Lung microvascular endothelial cell (primary cell): Measurements from ENCODE around the gene ZMAT1. TPM values are rescaled to one million over a fixed set of nuclear protein-coding genes. Genes with fewer than 3 reads are reported as not detected.
A peak's percentile ranks its signal among the peaks of the same experiment; 100 is the strongest.
"Not testable (repeated sequence)": the region's sequence is repeated elsewhere in the genome, so short reads cannot be mapped to it uniquely, and the experiment has no call there.

Experiments
- DNase-seq, 2 donors: peaks; one replicate each; pipeline versions ENCODE4 v3.0.0 to v3.0.0-alpha.2; 2010; ENCODE audit warnings: low read depth in 2 of 2
- total RNA-seq: library from RNA; depleted of rRNA; stranded (reverse); fragments of >200 nt; gene quantifications from 2 replicates; pipeline ENCODE4 v1.2.1, GENCODE V29; 2014

Gene ZMAT1
- total RNA-seq = 0.65 and 1.2 TPM in 2 replicates

DNA sequence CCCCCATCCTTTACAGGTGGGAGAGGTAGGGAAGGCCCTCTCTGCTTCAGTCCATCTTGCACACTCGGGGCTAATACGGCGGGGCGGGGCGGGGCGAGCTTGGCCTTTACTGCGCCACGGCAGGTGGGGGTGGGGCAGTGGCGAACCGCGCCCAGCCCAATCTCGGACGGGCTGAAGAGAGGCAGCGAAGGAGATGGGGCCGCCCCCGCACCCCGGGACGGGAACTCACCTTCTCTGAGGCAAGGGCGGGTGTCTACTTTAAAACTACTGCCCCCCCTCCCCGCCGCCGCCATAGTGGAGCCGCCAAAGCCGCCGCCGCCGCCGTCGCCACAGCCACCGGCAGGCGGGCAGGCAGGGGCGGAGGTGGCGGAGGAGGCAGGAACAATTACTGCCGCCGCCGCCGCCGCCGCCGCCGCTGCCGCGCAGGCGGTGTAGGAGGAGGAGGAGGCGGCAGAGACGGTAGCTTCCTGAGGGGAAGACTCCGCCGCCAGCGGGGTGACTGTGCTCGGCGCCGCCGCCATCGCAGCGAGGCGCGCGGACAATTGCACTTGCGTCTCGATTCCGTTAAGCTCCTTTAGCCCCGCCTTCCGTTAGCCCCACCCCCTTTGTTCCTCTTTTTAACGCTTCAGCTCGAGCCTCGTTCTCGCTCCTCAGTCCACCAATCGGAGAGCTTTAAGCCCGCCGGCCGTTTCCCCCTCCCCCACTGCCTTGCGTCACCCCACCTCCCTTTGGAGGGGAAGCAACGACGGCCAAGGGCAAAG is at the start of gene ZMAT1:
Gene ZMAT1, minus strand, starts transcription at position 540 of the 761 bp plus-strand sequence. Its CDS starts 19 bp downstream, at position 521.
- peak; percentile 94 to 95 for DNase-seq

DNA sequence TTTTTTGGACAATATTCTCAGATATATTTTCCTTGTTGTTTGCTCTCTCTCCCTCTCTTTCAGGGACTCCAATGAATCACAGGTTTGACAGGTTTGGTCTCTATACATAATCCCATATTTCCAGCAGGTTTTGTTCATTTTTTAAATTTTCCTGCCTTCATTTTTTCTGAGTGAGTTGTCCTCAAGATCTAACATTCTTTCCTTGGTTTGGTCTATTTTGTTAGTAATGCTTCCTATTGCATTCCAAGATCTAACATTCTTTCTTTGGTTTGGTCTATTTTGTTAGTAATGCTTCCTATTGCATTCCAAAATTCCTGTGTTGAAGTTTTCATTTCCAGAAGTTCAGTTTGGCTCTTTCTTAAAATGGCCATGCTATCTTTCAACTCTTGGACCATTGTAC is 45.3 kb upstream of the ZMAT1 start:
- peak in 1 of 2 donors; percentile 42 for DNase-seq

DNA sequence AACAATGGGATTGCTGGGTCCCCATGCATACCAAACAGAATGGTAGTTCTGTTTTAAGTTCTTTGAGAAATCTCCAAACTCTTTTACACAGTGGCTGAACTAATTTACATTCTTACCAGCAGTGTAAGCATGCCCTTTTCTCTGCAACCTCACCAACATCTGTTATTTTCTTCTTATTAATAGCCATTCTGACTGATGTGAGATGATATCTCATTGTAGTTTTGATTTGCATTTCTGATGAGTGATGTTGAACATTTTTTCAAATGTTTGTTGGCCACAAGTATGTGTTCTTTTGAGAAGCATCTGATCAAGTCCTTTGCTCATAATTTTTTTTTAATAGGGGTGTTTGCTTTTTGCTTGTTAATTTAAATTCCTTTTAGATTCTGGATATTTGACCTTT is 41.2 kb upstream of the ZMAT1 start:
- DNase-seq = no peak

DNA sequence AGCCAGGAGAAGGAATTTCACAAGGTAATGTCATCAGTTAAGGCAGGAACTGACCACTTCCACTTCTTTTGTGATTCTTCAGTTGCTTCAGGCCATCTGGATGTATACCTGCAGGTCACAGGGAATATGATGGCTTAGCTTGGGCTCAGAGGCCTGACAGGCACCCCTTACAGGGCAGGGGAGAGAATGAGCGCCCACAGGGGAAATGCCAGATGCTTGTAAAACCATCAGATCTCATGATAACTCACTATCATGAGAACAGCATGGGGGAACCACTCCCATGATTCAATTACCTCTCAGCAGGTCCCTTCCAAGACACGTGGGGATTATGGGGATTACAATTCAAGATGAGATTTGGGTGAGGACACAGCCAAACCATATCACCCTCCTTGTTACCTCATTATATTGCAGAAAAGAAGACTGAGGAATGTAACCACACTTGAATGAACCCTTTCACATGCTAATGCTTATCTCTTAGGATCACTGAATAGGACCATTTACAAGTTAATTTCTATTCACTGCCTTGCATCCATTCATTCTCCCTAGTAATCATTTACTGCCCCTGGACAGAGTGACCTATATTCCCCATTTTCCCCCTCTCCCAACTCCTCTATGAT is 33.2 kb upstream of the ZMAT1 start:
- not testable (repeated sequence) for DNase-seq

DNA sequence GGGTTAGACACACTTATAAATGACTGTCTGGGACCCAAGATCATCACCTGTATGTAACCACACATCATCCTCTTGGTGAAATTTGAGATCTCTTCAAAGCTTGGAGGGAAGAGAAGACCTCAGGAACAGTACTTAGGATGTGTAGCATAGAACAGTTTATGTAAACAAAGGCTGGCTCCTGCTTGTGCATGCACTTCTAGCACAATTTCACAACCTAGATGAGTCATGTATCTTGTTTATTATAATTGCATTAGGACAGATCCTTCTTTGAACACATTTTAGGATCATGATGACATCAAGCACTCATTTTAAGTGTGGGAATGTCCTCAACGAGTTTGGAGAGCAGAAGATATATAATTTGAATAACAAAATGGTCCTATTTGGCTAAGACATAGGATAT is 26.3 kb upstream of the ZMAT1 start:
- DNase-seq = peak in 1 of 2 donors; percentile 35

DNA sequence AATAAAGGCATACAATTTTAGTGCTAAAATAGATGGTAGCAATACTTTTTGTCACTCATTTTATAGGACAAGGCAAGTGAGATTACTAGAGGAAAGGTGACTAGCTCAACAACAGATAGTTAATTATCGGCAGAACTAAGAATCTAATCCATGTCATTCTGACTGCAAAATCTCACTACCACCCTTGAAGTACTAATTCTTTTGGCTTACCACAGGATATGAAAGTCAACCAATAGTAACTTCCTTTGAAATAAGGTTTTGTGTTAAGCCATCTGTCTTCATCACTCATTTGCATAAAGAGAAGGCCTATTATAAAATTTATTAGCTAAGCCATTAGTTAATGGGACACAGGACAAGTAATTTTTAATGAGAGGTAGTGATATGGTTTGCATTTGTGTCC is 25.3 kb upstream of the ZMAT1 start:
- no peak for DNase-seq

DNA sequence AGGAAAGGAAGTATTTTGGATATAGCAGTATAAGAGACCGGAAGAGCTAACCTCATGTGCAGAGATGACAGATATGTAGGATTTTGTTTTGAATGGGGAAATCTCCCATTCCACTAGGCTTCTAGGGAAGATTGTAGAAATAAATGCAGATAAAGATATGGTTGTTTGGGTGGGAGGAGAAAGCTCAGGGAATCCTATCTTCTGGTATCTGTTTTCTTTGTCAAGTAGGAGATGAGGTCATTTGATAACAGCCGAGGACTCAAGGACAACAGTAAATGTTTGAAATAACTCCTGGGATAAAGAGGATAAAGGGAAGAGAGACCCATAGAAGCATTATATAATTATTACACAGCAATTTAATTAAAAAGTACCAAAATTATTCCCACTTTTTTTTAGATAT is 24.7 kb upstream of the ZMAT1 start:
- no peak for DNase-seq

DNA sequence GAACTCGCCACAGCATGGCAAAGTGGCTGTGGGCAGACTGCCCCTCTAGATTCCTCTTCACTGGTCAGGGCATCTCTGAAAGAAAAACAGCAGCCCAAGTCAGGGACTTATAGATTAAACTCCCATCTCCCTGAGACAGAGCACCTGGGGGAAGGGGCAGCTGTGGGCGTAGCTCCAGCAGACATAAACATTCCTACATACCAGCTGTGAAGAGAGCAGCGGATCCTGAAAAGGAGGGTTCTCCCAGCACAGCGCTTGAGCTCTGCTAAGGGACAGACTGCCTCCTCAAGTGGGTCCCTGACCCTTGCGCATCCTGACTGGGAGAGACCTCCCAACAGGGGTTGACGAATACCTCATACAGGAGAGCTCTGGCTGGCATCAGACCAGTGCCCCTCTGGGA is 18.8 kb upstream of the ZMAT1 start:
- no peak for DNase-seq

DNA sequence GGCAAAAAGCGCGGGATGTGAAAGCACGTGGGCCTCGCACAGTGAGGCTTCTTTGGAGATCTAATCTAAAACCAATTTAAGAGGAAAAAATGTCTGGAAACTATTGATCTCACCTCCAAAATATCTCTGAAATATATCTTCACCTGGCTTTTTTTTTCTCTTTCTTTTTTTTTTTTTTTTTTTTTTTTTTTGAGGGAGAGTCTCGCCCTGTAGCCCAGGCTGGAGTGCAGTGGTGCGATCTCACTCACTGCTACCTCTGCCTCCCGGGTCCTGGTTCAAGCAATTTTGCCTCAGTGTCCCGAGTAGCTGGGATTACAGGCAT is 383 bp upstream of the ZMAT1 start:
- DNase-seq = no peak

DNA sequence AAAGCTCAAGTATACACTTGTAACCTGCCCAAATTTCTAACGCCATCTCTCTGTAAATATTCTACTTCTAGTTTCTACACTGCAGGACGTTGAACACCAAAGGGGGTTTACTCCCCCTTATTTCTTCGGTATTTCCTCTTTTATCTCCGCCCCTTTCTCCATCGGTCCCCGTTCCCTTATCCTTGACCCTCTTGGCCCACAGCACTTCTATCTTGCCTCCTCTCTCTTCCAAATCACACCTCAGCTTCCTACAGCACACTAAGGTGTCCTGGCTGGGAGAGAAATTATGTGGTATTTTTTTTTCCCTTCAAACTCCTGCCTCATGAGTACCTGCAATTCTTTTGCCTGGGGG is 715 bp downstream of the ZMAT1 start:
- DNase-seq = peak in 1 of 2 donors; percentile 3

DNA sequence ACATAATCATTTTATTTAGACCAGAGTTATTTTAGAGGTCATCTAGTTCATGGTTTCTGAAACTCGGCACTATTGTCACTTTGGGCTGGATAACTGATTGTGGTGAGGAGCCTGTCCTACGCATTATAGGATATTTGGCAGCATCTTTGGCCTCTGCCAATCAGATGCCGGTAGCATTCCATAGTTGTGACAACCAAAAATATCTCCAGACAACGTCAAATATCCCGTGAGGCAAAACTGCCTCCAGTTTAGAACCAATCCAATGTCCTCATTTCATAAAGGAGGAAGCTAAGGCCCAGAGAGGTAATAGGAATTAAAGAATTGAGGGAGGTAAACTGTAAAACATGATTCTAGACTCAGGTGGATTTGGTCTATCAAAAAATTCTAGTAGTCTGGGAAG is 6.1 kb downstream of the ZMAT1 start:
- DNase-seq = no peak

DNA sequence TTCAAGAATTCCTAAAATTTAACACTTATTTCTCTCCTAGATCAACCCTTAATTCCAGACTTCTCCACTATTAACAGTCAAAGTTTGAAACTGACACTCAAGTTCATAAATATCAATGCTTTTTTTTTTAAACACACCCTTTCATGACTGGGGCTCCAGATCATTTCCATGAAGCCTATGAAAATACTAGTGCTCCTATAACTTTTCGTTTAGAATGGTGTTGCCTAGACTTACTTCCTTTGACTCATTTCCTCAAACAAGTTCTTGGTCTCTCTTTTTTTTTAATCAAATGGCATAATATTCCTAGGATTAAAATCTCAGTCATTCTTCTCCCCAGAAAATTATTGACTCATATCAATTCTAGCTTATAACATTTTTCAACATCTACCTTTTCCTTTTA is 13.1 kb downstream of the ZMAT1 start:
- peak in 1 of 2 donors; percentile 71 for DNase-seq

DNA sequence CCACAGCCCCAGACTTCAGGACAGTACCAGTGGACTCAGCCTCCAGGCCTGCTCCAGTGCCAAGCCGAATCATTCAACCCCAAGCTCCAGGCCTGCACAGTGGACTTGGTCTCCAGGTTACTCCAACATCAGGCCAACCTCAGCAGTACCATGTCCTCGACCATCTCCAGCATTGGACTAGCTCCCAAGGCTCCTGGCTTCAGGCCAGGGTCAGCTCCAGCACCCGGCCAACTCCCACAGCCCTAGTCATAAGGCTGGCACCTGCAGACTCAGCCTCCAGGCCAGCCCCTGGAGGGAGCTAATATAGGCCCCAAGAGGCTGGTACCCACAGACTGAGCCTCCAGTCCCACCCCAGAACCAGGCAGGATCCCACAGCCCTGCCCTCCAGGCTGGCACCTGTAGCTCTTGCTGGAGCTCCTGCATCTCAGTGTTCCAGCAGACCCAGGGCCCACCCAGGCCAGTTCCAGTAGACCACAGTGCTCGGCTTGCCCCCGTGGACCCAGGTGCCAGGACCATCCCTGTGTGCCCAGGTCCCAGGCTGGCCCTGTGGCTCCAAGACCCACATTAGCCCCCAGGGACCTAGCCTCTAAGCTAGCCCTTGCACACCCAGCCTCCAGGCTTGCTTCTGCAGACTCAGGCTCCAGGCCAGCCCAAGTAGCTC is 25.6 kb downstream of the ZMAT1 start:
- no peak for DNase-seq

DNA sequence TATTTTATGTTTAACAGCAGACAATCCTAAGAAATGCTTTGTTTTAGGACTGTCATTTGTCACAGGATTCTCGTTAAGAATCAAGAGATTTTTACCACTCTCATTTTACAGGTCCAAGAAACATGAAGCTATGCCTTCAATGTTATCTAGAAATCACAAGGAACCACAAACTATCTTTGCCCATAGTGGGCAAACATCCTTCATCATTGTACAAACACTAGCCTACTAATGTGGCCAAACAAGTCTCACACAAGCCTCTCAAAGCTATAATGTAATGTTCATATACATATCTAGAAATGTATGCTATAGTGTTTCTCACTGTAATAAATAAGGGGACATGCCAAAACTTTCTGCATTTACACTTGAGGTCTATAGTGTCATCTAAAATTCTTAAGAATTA is 26.8 kb downstream of the ZMAT1 start:
- no peak for DNase-seq

Other genes starting within 250 kb of the ZMAT1 start
- gene TCEAL2, start 193.7 kb upstream of the ZMAT1 start, total RNA-seq = not detected in 2 replicates
- gene TCEAL6, start 210.5 kb upstream of the ZMAT1 start, total RNA-seq = not detected in 2 replicates
- gene BEX5, start 223.9 kb upstream of the ZMAT1 start, total RNA-seq = not detected in 2 replicates